Measurements from ENCODE around the gene UBE3B.

UBE3B gene

DNA sequence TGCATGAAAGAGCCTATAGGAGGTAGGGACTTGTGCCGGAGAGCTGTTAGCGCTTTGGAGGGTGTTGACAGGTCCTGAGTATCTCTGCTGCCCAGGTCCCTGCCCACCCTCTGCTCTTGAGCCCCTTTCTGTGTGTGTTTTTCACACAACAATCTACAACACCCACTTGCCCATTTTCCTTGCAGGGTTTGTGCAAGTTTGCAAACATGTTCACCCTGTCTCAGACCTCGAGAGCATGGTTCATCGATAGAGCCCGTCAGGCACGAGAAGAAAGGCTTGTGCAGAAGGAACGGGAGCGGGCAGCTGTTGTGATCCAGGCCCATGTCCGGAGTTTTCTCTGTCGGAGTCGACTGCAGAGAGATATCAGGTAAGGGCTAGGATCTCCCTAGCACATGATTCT lies 5.9 kb downstream of the UBE3B start (continued):
- TF ChIP-seq, protein P1, sequence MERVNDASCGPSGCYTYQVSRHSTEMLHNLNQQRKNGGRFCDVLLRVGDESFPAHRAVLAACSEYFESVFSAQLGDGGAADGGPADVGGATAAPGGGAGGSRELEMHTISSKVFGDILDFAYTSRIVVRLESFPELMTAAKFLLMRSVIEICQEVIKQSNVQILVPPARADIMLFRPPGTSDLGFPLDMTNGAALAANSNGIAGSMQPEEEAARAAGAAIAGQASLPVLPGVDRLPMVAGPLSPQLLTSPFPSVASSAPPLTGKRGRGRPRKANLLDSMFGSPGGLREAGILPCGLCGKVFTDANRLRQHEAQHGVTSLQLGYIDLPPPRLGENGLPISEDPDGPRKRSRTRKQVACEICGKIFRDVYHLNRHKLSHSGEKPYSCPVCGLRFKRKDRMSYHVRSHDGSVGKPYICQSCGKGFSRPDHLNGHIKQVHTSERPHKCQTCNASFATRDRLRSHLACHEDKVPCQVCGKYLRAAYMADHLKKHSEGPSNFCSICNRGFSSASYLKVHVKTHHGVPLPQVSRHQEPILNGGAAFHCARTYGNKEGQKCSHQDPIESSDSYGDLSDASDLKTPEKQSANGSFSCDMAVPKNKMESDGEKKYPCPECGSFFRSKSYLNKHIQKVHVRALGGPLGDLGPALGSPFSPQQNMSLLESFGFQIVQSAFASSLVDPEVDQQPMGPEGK (CRISPR knock-in tag; IDR thresholded peaks at IDR 0.05; ENCODE audit: borderline replicate concordance) = no peak
- TF ChIP-seq ZNF565 (CRISPR knock-in tag; conservative IDR thresholded peaks at IDR 0.05; ENCODE audit: low read depth) = no peak
- no peak for TF ChIP-seq ZNF70 (CRISPR knock-in tag; IDR thresholded peaks at IDR 0.05)
- TF ChIP-seq ZNF8 (CRISPR knock-in tag; IDR thresholded peaks at IDR 0.05) = no peak

DNA sequence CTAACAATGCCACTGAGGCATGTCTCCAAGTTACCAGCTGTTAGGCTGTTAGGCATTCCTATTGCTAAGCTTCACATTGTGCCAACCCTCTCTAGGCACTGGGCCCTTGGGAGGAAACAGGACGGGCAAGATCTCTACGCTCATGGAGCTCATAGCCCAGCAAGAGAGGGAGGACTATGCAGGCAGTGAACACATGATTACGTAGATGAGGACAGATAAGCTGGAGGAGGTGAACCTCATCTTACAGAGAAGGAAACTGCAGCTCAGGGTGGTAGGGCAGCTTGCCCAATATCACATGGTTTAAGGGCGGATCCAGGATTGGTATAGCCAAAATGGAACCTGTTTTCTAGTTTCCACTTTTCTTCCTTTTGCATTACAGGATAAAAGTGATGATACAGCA lies 7.8 kb downstream of the UBE3B start:
- ATAC-seq = no peak
- TF ChIP-seq SNAI2 (CRISPR knock-in tag; IDR thresholded peaks at IDR 0.05) = no peak
- no peak for TF ChIP-seq ZNF70 (CRISPR knock-in tag; IDR thresholded peaks at IDR 0.05)
- TF ChIP-seq ZNF8 (CRISPR knock-in tag; IDR thresholded peaks at IDR 0.05) = no peak
- TF ChIP-seq, protein P2, sequence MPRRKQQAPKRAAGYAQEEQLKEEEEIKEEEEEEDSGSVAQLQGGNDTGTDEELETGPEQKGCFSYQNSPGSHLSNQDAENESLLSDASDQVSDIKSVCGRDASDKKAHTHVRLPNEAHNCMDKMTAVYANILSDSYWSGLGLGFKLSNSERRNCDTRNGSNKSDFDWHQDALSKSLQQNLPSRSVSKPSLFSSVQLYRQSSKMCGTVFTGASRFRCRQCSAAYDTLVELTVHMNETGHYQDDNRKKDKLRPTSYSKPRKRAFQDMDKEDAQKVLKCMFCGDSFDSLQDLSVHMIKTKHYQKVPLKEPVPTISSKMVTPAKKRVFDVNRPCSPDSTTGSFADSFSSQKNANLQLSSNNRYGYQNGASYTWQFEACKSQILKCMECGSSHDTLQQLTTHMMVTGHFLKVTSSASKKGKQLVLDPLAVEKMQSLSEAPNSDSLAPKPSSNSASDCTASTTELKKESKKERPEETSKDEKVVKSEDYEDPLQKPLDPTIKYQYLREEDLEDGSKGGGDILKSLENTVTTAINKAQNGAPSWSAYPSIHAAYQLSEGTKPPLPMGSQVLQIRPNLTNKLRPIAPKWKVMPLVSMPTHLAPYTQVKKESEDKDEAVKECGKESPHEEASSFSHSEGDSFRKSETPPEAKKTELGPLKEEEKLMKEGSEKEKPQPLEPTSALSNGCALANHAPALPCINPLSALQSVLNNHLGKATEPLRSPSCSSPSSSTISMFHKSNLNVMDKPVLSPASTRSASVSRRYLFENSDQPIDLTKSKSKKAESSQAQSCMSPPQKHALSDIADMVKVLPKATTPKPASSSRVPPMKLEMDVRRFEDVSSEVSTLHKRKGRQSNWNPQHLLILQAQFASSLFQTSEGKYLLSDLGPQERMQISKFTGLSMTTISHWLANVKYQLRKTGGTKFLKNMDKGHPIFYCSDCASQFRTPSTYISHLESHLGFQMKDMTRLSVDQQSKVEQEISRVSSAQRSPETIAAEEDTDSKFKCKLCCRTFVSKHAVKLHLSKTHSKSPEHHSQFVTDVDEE (CRISPR knock-in tag; IDR thresholded peaks at IDR 0.05) = no peak
- no peak for TF ChIP-seq PPARA (CRISPR knock-in tag; IDR thresholded peaks at IDR 0.05; ENCODE audit: borderline replicate concordance)
- no peak for TF ChIP-seq OSR1 (CRISPR knock-in tag; IDR thresholded peaks at IDR 0.05)
- TF ChIP-seq, protein P3, sequence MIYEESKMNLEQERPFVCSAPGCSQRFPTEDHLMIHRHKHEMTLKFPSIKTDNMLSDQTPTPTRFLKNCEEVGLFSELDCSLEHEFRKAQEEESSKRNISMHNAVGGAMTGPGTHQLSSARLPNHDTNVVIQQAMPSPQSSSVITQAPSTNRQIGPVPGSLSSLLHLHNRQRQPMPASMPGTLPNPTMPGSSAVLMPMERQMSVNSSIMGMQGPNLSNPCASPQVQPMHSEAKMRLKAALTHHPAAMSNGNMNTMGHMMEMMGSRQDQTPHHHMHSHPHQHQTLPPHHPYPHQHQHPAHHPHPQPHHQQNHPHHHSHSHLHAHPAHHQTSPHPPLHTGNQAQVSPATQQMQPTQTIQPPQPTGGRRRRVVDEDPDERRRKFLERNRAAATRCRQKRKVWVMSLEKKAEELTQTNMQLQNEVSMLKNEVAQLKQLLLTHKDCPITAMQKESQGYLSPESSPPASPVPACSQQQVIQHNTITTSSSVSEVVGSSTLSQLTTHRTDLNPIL (CRISPR knock-in tag; IDR thresholded peaks at IDR 0.05; ENCODE audit: low read depth) = no peak
- no peak for TF ChIP-seq ZC3H10 (CRISPR knock-in tag; IDR thresholded peaks at IDR 0.05)

DNA sequence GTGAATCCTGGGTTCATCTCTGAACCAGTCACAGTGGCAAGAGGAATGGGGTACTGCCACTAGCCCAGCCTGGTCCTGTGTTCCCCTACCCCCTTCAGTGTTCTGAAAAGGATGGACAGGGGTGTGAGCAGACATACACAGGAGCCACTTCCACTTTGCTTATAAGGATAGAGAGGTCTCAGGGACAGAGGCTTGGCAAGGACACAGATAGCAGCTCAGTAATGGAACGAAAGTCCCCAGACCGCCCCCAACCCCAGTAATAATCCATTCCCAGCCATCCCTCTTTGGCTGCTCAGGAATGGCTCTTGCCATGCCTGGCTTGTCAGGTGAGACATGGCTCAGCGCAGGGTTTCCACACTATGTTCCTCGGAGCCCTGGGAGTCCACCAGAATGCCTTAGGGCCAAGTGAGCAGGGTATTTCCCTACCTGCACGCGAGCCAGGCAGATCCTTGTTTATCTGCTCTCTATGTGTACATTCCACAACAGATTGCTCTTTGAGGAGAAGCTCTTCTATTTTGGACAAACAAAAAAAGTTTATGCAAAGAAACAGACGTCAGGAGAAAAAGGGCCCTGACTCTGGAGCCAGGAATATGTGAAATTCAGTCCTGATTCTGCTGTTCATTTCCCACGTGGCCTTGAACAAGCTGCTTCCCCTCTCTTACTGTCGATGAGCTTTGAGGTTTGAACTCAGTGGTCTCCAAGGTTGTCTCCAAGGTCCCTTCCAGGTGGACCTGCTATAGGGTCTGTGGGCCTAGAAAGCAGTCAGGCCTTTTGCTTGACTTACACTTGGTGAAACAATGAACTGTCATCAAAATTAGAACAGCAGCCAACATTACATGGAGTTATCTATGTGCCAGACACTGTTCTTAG lies 10.0 kb downstream of the UBE3B start:
- TF ChIP-seq GLIS3 (CRISPR knock-in tag; IDR thresholded peaks at IDR 0.05) (no peak), TCF4 (CRISPR knock-in tag; IDR thresholded peaks at IDR 0.05; ENCODE audit: borderline replicate concordance) (no peak), PPARA (CRISPR knock-in tag; IDR thresholded peaks at IDR 0.05; ENCODE audit: borderline replicate concordance) (no peak), TOX (CRISPR knock-in tag; IDR thresholded peaks at IDR 0.05; ENCODE audit: borderline replicate concordance) (no peak), RARB (CRISPR knock-in tag; IDR thresholded peaks at IDR 0.05) (no peak), ZC3H10 (CRISPR knock-in tag; IDR thresholded peaks at IDR 0.05) (no peak), OSR1 (CRISPR knock-in tag; IDR thresholded peaks at IDR 0.05) (no peak), ESRRG (CRISPR knock-in tag; IDR thresholded peaks at IDR 0.05) (no peak), CSDC2 (CRISPR knock-in tag; IDR thresholded peaks at IDR 0.05) (no peak), ZNF8 (CRISPR knock-in tag; IDR thresholded peaks at IDR 0.05) (no peak), ZFP3 (CRISPR knock-in tag; IDR thresholded peaks at IDR 0.05) (no peak)
- TF ChIP-seq, protein P4, sequence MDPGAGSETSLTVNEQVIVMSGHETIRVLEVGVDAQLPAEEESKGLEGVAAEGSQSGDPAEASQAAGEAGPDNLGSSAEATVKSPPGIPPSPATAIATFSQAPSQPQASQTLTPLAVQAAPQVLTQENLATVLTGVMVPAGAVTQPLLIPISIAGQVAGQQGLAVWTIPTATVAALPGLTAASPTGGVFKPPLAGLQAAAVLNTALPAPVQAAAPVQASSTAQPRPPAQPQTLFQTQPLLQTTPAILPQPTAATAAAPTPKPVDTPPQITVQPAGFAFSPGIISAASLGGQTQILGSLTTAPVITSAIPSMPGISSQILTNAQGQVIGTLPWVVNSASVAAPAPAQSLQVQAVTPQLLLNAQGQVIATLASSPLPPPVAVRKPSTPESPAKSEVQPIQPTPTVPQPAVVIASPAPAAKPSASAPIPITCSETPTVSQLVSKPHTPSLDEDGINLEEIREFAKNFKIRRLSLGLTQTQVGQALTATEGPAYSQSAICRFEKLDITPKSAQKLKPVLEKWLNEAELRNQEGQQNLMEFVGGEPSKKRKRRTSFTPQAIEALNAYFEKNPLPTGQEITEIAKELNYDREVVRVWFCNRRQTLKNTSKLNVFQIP (CRISPR knock-in tag; IDR thresholded peaks at IDR 0.05; ENCODE audit: borderline replicate concordance, low read depth) = no peak
- TF ChIP-seq, protein P1 (CRISPR knock-in tag; IDR thresholded peaks at IDR 0.05; ENCODE audit: borderline replicate concordance) = no peak
- no peak for ATAC-seq

All from SK-N-SH treated with all-trans-retinoic acid at 6 μM for 48 hours (cell line).